HG03095 (cell line): ENCODE results near the gene KIAA1328.
"Not testable (repeated sequence)": the region's sequence is repeated elsewhere in the genome, so short reads cannot be mapped to it uniquely, and the experiment has no call there.

Experiments used
- ATAC-seq: cut with Tn5 transposase; IDR thresholded peaks from one replicate; pipeline ENCODE4 v1.9.1; 2021; ENCODE audit warnings: moderate library complexity; ENCODE audit not compliant: unreplicated experiment

Gene KIAA1328

GRCh38 chr18:37135177-37135576 lies 306.2 kb downstream of the KIAA1328 start:
- no peak for ATAC-seq

GRCh38 chr18:37138456-37138855 lies 309.5 kb downstream of the KIAA1328 start:
- ATAC-seq = no peak

- no peak for ATAC-seq
These were observed 310.9 kb downstream of the KIAA1328 start for GRCh38 chr18:37139876-37140275.

GRCh38 chr18:37144921-37145320 lies 316.0 kb downstream of the KIAA1328 start:
- ATAC-seq = no peak

GRCh38 chr18:37156330-37156942 lies 327.5 kb downstream of the KIAA1328 start:
- no peak for ATAC-seq

- ATAC-seq = no peak
These were observed 331.3 kb downstream of the KIAA1328 start for GRCh38 chr18:37160038-37160820.

GRCh38 chr18:37161491-37161890 lies 332.6 kb downstream of the KIAA1328 start:
- no peak for ATAC-seq

GRCh38 chr18:37162551-37162950 lies 333.6 kb downstream of the KIAA1328 start:
- ATAC-seq = no peak

- ATAC-seq = no peak
These were observed 334.2 kb downstream of the KIAA1328 start for GRCh38 chr18:37163119-37163518.

GRCh38 chr18:37166491-37166890 lies 337.6 kb downstream of the KIAA1328 start:
- no peak for ATAC-seq

- ATAC-seq = not testable (repeated sequence)
These were observed 338.0 kb downstream of the KIAA1328 start for GRCh38 chr18:37166966-37167365.

- ATAC-seq = no peak
These were observed 342.1 kb downstream of the KIAA1328 start for GRCh38 chr18:37170984-37171383.

GRCh38 chr18:37173384-37173783 lies 344.5 kb downstream of the KIAA1328 start:
- ATAC-seq = no peak

- no peak for ATAC-seq
These were observed 347.0 kb downstream of the KIAA1328 start for GRCh38 chr18:37175727-37176620.

- ATAC-seq = no peak
These were observed 347.7 kb downstream of the KIAA1328 start for GRCh38 chr18:37176621-37176934.

GRCh38 chr18:37179384-37179783 lies 350.5 kb downstream of the KIAA1328 start:
- no peak for ATAC-seq

- no peak for ATAC-seq
These were observed 351.2 kb downstream of the KIAA1328 start for GRCh38 chr18:37180086-37180485.

- no peak for ATAC-seq
These were observed 353.6 kb downstream of the KIAA1328 start for GRCh38 chr18:37182340-37183135.

- ATAC-seq = no peak
These were observed 355.4 kb downstream of the KIAA1328 start for GRCh38 chr18:37184209-37184868.

GRCh38 chr18:37188016-37188791 lies 359.3 kb downstream of the KIAA1328 start:
- no peak for ATAC-seq
